LNCaP clone FGC (cell line): ENCODE results near the gene METAP2.

Source experiments
- DNase-seq: peaks from one replicate; pipeline ENCODE4 v3.0.0-alpha.2; 2011; ENCODE audit warnings: low read depth
- H3K4me3 ChIP-seq: 2 replicates; pipeline ENCODE4 v1.5.1; 2011; ENCODE audit warnings: mild to moderate bottlenecking, low read depth, low read length, control low read depth
- CTCF ChIP-seq: IDR thresholded peaks from 2 replicates; pipeline ENCODE4 v1.5.1; 2012; ENCODE audit warnings: mild to moderate bottlenecking; ENCODE audit not compliant: control insufficient read depth, insufficient read depth; ENCODE audit errors: extremely low read depth

METAP2 gene

GRCh38 chr12:95473884-95474659 is at the start of gene METAP2:
Gene METAP2, plus strand, starts transcription at chr12:95474152. Its CDS starts 28 bp downstream, at chr12:95474180.
- peak within 1 kb of the TSS; percentile 98 for H3K4me3 ChIP-seq
- TF ChIP-seq CTCF = no peak
- peak; percentile 93 for DNase-seq

GRCh38 chr12:95424271-95424994 is 49.5 kb upstream of the METAP2 start:
- DNase-seq = peak; percentile 35
- TF ChIP-seq CTCF = no peak
- H3K4me3 ChIP-seq = no peak overlapping the region

- TF ChIP-seq CTCF = no peak
- no peak for DNase-seq
- no peak overlapping the region for H3K4me3 ChIP-seq
Measured at GRCh38 chr12:95429172-95429510, 44.8 kb upstream of the METAP2 start.

- H3K4me3 ChIP-seq = no peak overlapping the region
- no peak for DNase-seq
- no peak for TF ChIP-seq CTCF
Measured at GRCh38 chr12:95431120-95431519, 42.8 kb upstream of the METAP2 start.

GRCh38 chr12:95435355-95435754 is 38.6 kb upstream of the METAP2 start:
- no peak for DNase-seq
- TF ChIP-seq CTCF = no peak

GRCh38 chr12:95437565-95437964 is 36.4 kb upstream of the METAP2 start:
- H3K4me3 ChIP-seq = no peak overlapping the region
- TF ChIP-seq CTCF = no peak
- DNase-seq = no peak

More at GRCh38 chr12:95435355-95435754, 38.6 kb upstream of the METAP2 start:
- H3K4me3 ChIP-seq = no peak overlapping the region
